Uterus (tissue), 4 donors: ENCODE data around the gene MAGEB3. TPM values are rescaled to one million over a fixed set of nuclear protein-coding genes. Genes with fewer than 3 reads are reported as not detected.

ENCODE experiments used
- DNase-seq, 2 donors: peaks; one replicate each; pipeline ENCODE4 v3.0.0-alpha.2; 2019 to 2020
- H3K27ac ChIP-seq, 2 donors: fragments of 200-600 bp; sonication (generic); 1 replicate in 1 of 2; 2 replicates in 1 of 2; pipeline ENCODE4 v1.5.1; 2016 to 2018
- H3K27me3 ChIP-seq, 2 donors: fragments of 200-600 bp; sonication (generic); one replicate each; pipeline ENCODE4 v1.5.1; 2018 to 2019; ENCODE audit warnings: control low read depth in 1 of 2
- H3K36me3 ChIP-seq, 2 donors: fragments of 200-600 bp; sonication (generic); one replicate each; pipeline ENCODE4 v1.5.1; 2019; ENCODE audit warnings: control low read depth in 1 of 2
- H3K4me1 ChIP-seq, 2 donors: fragments of 200-600 bp; sonication (generic); one replicate each; pipeline ENCODE4 v1.5.1; 2018 to 2019; ENCODE audit warnings: control low read depth in 1 of 2
- H3K4me3 ChIP-seq, 2 donors: fragments of 200-600 bp; sonication (generic); 1 replicate in 1 of 2; 2 replicates in 1 of 2; pipeline ENCODE4 v1.5.1; 2018 to 2019; ENCODE audit warnings: mild to moderate bottlenecking in 1 of 2
- H3K9me3 ChIP-seq, 2 donors: fragments of 200-600 bp; sonication (generic); one replicate each; pipeline ENCODE4 v1.5.1; 2019; ENCODE audit warnings: control low read depth in 1 of 2
- CTCF ChIP-seq, 4 experiments: fragments of 200-600 bp in 2 of 4; fragments of 450-650 bp in 2 of 4; sonication (generic) in 2 of 4; IDR thresholded peaks; one replicate each; pipeline ENCODE4 v1.5.1; 2016 to 2019; ENCODE audit warnings: antibody characterized with exemption in 4 of 4, mild to moderate bottlenecking in 2 of 4, moderate library complexity in 1 of 4
- POLR2A ChIP-seq, 2 donors: fragments of 450-650 bp; IDR thresholded peaks; one replicate each; pipeline ENCODE4 v1.6.1; 2016; ENCODE audit warnings: antibody characterized with exemption in 2 of 2, mild to moderate bottlenecking in 1 of 2, moderate library complexity in 1 of 2
- intact Hi-C: fragments of 100-400 bp; cut with DNase I; formaldehyde crosslinking; loops from one replicate; pipeline ENCODE4 v1.15.1; 2023; ENCODE audit warnings: low total_unique reads
- total RNA-seq, 4 donors: library from RNA; depleted of rRNA in 3 of 4; stranded (reverse); fragments of >200 nt in 3 of 4; gene quantifications; one replicate each; pipeline versions ENCODE4 v1.1.0 to v1.2.4, GENCODE V29; 2014 to 2023
- donor health status: DM: yes; HTN: yes; CAD: no.

The MAGEB3 gene
- total RNA-seq, 4 donors from 2014 or later: not detected

GRCh38 chrX:30248854-30249253 lies 18.4 kb downstream of the MAGEB3 start:
- no peak for DNase-seq
- Histone ChIP-seq H3K4me3 (no peak overlapping the region), H3K9me3 (no peaks in the 10 kb centered on the region), H3K4me1 (no peaks in the 10 kb centered on the region), H3K27me3 (no peaks in the 10 kb centered on the region), H3K36me3 (no peaks in the 10 kb centered on the region), H3K27ac (no peak overlapping the region)
- intact Hi-C loops: no loop called here
- TF ChIP-seq POLR2A (IDR thresholded peaks at IDR 0.05): no peak
- TF ChIP-seq CTCF (IDR thresholded peaks at IDR 0.05): no peak

- no peak for TF ChIP-seq CTCF (IDR thresholded peaks at IDR 0.05)
- no peak for TF ChIP-seq POLR2A (IDR thresholded peaks at IDR 0.05)
- Histone ChIP-seq H3K27ac (no peak overlapping the region), H3K27me3 (no peaks in the 10 kb centered on the region), H3K36me3 (no peaks in the 10 kb centered on the region), H3K4me3 (no peak overlapping the region), H3K9me3 (no peaks in the 10 kb centered on the region), H3K4me1 (no peaks in the 10 kb centered on the region)
- DNase-seq: no peak
- intact Hi-C loops: no loop called here
Observed at GRCh38 chrX:30253257-30253656, 22.8 kb downstream of the MAGEB3 start.

- no peak overlapping the region for H3K4me3 ChIP-seq
- H3K27ac ChIP-seq: no peak overlapping the region
- TF ChIP-seq POLR2A (IDR thresholded peaks at IDR 0.05) (no peak), CTCF (IDR thresholded peaks at IDR 0.05) (no peak)
- H3K4me1 ChIP-seq: no peaks in the 10 kb centered on the region
- intact Hi-C loops: no loop called here
- no peaks in the 10 kb centered on the region for H3K36me3 ChIP-seq
- DNase-seq: no peak
- H3K9me3 ChIP-seq: no peaks in the 10 kb centered on the region
- no peaks in the 10 kb centered on the region for H3K27me3 ChIP-seq
Observed at GRCh38 chrX:30259927-30260326, 29.5 kb downstream of the MAGEB3 start.

- TF ChIP-seq POLR2A (IDR thresholded peaks at IDR 0.05) (no peak), CTCF (IDR thresholded peaks at IDR 0.05) (no peak)
- no peaks in the 10 kb centered on the region for H3K36me3 ChIP-seq
- intact Hi-C loops: no loop called here
Observed at GRCh38 chrX:30261012-30261411, 30.6 kb downstream of the MAGEB3 start.

GRCh38 chrX:30262763-30263162 lies 32.3 kb downstream of the MAGEB3 start:
- no peaks in the 10 kb centered on the region for H3K4me1 ChIP-seq
- H3K4me3 ChIP-seq: no peak overlapping the region
- DNase-seq: no peak
- H3K27ac ChIP-seq: no peak overlapping the region
- intact Hi-C loops: no loop called here
- no peaks in the 10 kb centered on the region for H3K36me3 ChIP-seq
- H3K9me3 ChIP-seq: no peaks in the 10 kb centered on the region
- TF ChIP-seq POLR2A (IDR thresholded peaks at IDR 0.05): no peak
- no peak for TF ChIP-seq CTCF (IDR thresholded peaks at IDR 0.05)
- no peaks in the 10 kb centered on the region for H3K27me3 ChIP-seq

More at GRCh38 chrX:30261012-30261411, 30.6 kb downstream of the MAGEB3 start:
- no peak overlapping the region for H3K4me3 ChIP-seq
- no peaks in the 10 kb centered on the region for H3K9me3 ChIP-seq
- no peaks in the 10 kb centered on the region for H3K27me3 ChIP-seq
- no peak for DNase-seq
- no peaks in the 10 kb centered on the region for H3K4me1 ChIP-seq
- H3K27ac ChIP-seq: no peak overlapping the region
